Smooth muscle cell (in vitro differentiated cells): ENCODE data around the gene ADIPOR2. TPM values are rescaled to one million over a fixed set of nuclear protein-coding genes. Genes with fewer than 3 reads are reported as not detected.
A peak's percentile ranks its signal among the peaks of the same experiment; 100 is the strongest.

Experiments
- DNase-seq: peaks from one replicate; lab custom pipeline; 2025; ENCODE audit not compliant: unreplicated experiment; lab: John Stamatoyannopoulos, UW
- H2AFZ ChIP-seq: fragments of 200-600 bp; sonication (generic); 2 replicates; pipeline ENCODE4 v1.6.0; 2016; ENCODE audit warnings: antibody characterized with exemption, low read depth, mild to moderate bottlenecking
- H3F3A ChIP-seq: fragments of 200-600 bp; sonication (generic); 2 replicates; pipeline ENCODE4 v1.6.0; 2017; ENCODE audit warnings: antibody characterized with exemption, low read depth
- H3K27ac ChIP-seq: fragments of 200-600 bp; sonication (generic); 2 replicates; pipeline ENCODE4 v1.5.1; 2016; ENCODE audit warnings: low read depth, mild to moderate bottlenecking
- H3K27me3 ChIP-seq: fragments of 200-600 bp; sonication (generic); 2 replicates; pipeline ENCODE4 v1.6.1; 2016; ENCODE audit warnings: low read depth, mild to moderate bottlenecking
- H3K36me3 ChIP-seq: fragments of 200-600 bp; sonication (generic); 2 replicates; pipeline ENCODE4 v1.5.1; 2016; ENCODE audit warnings: low read depth
- H3K4me1 ChIP-seq: fragments of 200-600 bp; sonication (generic); 2 replicates; pipeline ENCODE4 v1.5.1; 2016; ENCODE audit warnings: low read depth
- H3K4me2 ChIP-seq: fragments of 200-600 bp; sonication (generic); 2 replicates; pipeline ENCODE4 v1.6.0; 2016; ENCODE audit warnings: mild to moderate bottlenecking
- H3K4me3 ChIP-seq: fragments of 200-600 bp; sonication (generic); 2 replicates; pipeline ENCODE4 v1.5.1; 2016; ENCODE audit warnings: mild to moderate bottlenecking
- H3K79me2 ChIP-seq: fragments of 200-600 bp; sonication (generic); 2 replicates; pipeline ENCODE4 v1.6.0; 2016; ENCODE audit warnings: low read depth, mild to moderate bottlenecking
- H3K9ac ChIP-seq: fragments of 200-600 bp; sonication (generic); 2 replicates; pipeline ENCODE4 v1.6.0; 2016; ENCODE audit warnings: low read depth
- H3K9me3 ChIP-seq: fragments of 200-600 bp; sonication (generic); replicated peaks from 2 replicates; pipeline ENCODE4 v1.5.1; 2016; ENCODE audit warnings: low read depth
- H4K20me1 ChIP-seq: fragments of 200-600 bp; sonication (generic); 2 replicates; pipeline ENCODE4 v1.6.0; 2016; ENCODE audit warnings: low read depth
- WGBS: methylation state at CpG from one replicate; pipeline ENCODE4 v1.1.7; 2016; ENCODE audit warnings: low lambda C conversion rate; 5-methylcytosine and 5-hydroxymethylcytosine counted together
- polyA plus RNA-seq: library from polyadenylated mRNA; unstranded; fragments of >200 nt; fragmentation: Nextera tagmentation; extraction: Ambion mirVana; gene quantifications from 2 replicates; pipeline ENCODE4 v1.2.1, GENCODE V29; 2016
- total RNA-seq: library from RNA; depleted of rRNA; stranded (reverse); fragments of >200 nt; gene quantifications from 2 replicates; pipeline ENCODE4 v1.2.3, GENCODE V29; 2014
- TF ChIP-seq, protein P1 (sequence below): fragments of 200-600 bp; sonication (generic); IDR thresholded peaks from 2 replicates; pipeline ENCODE4 v1.5.1; 2017; ENCODE audit warnings: borderline replicate concordance, mild to moderate bottlenecking, antibody characterized with exemption; ENCODE audit not compliant: insufficient read depth, poor library complexity, severe bottlenecking

The ADIPOR2 gene
- total and polyA plus RNA-seq, 2 experiments from 2014 or later: 7.0 to 34.1 TPM

DNA sequence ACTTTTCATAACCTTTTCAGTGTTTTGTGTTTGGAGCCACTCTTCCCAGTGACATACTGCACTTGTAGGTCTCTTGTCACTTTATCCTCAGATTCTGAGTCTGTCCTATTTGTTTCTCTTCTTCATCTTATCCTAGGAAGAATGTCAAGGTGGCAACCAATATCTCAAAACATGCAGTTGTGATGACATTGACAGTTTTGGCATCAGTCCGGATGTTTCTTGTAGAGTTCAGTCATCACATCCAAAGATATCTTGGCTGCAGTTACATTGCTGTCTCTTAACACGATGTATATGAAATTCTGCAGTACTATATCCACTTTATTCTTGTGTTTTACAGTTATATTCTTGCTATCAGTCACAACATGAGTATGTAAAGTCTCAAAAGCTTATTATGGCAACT, 6.4 kb downstream of the ADIPOR2 start:
- Histone ChIP-seq H3K9me3 (no peaks in the 10 kb centered on the region), H3K27me3 (no peaks in the 10 kb centered on the region), H3K79me2 (peaks cover 99% of the 10 kb centered on the region), H4K20me1 (peaks cover 100% of the 10 kb centered on the region), H3K36me3 (no peaks in the 10 kb centered on the region), H3K4me2 (no peak overlapping the region), H3K4me3 (no peak overlapping the region), H2AFZ (no peak overlapping the region), H3K4me1 (peaks cover 5% of the 10 kb centered on the region), H3F3A (no peaks in the 10 kb centered on the region), H3K27ac (no peak overlapping the region), H3K9ac (no peak overlapping the region)
- no peak for DNase-seq
- TF ChIP-seq, protein P1, sequence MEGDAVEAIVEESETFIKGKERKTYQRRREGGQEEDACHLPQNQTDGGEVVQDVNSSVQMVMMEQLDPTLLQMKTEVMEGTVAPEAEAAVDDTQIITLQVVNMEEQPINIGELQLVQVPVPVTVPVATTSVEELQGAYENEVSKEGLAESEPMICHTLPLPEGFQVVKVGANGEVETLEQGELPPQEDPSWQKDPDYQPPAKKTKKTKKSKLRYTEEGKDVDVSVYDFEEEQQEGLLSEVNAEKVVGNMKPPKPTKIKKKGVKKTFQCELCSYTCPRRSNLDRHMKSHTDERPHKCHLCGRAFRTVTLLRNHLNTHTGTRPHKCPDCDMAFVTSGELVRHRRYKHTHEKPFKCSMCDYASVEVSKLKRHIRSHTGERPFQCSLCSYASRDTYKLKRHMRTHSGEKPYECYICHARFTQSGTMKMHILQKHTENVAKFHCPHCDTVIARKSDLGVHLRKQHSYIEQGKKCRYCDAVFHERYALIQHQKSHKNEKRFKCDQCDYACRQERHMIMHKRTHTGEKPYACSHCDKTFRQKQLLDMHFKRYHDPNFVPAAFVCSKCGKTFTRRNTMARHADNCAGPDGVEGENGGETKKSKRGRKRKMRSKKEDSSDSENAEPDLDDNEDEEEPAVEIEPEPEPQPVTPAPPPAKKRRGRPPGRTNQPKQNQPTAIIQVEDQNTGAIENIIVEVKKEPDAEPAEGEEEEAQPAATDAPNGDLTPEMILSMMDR: no peak
- 87% methylated on average over 2 of the region's 2 CpGs for WGBS

DNA sequence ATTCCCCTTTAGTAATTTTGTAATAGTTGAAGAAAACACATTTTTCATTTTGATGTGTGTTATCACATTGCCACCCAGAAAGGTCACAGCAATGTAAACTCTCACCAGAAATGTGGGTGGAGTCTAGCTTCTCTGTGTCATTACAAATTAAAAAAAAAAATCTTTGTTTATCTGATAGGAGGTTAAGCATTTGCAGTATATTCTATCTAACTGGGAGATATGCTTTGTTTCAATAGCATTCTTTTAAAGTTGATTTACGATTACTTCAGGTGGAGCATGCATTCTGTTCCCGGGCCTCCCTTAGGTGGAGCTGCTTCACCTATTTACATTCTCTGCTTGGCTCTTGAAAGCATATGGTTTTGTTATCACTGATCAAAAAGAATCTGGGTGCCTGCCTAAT, 7.8 kb downstream of the ADIPOR2 start:
- Histone ChIP-seq H4K20me1 (peaks cover 100% of the 10 kb centered on the region), H3K9ac (no peak overlapping the region)
- WGBS: 92% methylated on average over 2 of the region's 2 CpGs

DNA sequence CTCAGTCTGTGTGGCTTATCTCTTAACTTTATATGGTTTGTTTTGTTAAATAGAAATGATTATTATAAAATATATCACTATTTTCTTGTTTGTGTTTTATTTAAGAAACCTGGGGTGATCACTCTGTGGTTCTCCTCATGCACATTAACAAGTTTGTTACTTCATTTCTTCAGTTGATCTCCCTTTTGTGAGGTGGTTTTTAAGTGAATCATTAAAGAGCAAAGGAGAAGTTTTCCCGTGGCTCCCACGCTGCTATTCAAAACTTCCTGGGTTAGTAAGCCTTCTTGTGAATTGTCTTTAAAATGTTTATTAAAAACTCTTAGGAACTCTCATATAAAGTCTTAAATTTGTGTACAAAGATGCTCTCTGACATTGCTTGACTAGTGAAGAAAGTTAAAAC, 11.8 kb downstream of the ADIPOR2 start:
- TF ChIP-seq, protein P1: no peak
- Histone ChIP-seq H3K27ac (no peak overlapping the region), H3K36me3 (no peaks in the 10 kb centered on the region), H3K9me3 (no peaks in the 10 kb centered on the region), H3K4me3 (no peak overlapping the region), H3K4me2 (peak overlapping the region; percentile 10), H3K9ac (no peak overlapping the region), H4K20me1 (peaks cover 100% of the 10 kb centered on the region), H3F3A (no peaks in the 10 kb centered on the region), H3K79me2 (peaks cover 98% of the 10 kb centered on the region), H2AFZ (no peak overlapping the region), H3K27me3 (no peaks in the 10 kb centered on the region), H3K4me1 (no peaks in the 10 kb centered on the region)
- DNase-seq: no peak
- 64% methylated on average over 2 of the region's 2 CpGs for WGBS

More for the DNA sequence above, 7.8 kb downstream of the ADIPOR2 start:
- Histone ChIP-seq H3K27me3 (no peaks in the 10 kb centered on the region), H2AFZ (no peak overlapping the region), H3K4me1 (no peaks in the 10 kb centered on the region), H3K4me2 (no peak overlapping the region), H3K9me3 (no peaks in the 10 kb centered on the region), H3K27ac (no peak overlapping the region), H3F3A (no peaks in the 10 kb centered on the region), H3K36me3 (no peaks in the 10 kb centered on the region), H3K79me2 (peaks cover 99% of the 10 kb centered on the region), H3K4me3 (no peak overlapping the region)
- TF ChIP-seq, protein P1: no peak
- DNase-seq: no peak
